Caki2 (cell line): ENCODE data around the gene PSMF1. TPM values are rescaled to one million over a fixed set of nuclear protein-coding genes. Genes with fewer than 3 reads are reported as not detected.

Experiments
- DNase-seq: peaks from one replicate; pipeline ENCODE4 v3.0.0-alpha.2; 2015; ENCODE audit warnings: low read depth
- in situ Hi-C: cut with HindIII; loops from 2 replicates; pipeline ENCODE4 v1.10.0; 2016; ENCODE audit warnings: low sequenced_read_pairs, low pct_unique_long_range_greater_than_20kb, mixed read lengths
- total RNA-seq: library from RNA; depleted of rRNA; stranded (reverse); fragments of >200 nt; shearing (Covaris generic); gene quantifications from 2 replicates; pipeline ENCODE4 v1.2.3, GENCODE V29; 2014; ENCODE audit warnings: low replicate concordance; rRNA removed

The PSMF1 gene
- 58.2 and 79.3 TPM in 2 replicates for total RNA-seq

- in situ Hi-C loops, result no loop called here
- peak; percentile 91 for DNase-seq
Measured at GRCh38 chr20:1118336-1119127, at the start of gene PSMF1. Gene PSMF1, plus strand, starts transcription at chr20:1118602. Its CDS starts 172 bp downstream, at chr20:1118774.

GRCh38 chr20:1072258-1072657 lies 46.1 kb upstream of the PSMF1 start:
- in situ Hi-C loops, result no loop called here
- no peak for DNase-seq

- in situ Hi-C loops, result no loop called here
- DNase-seq, result peak; percentile 69
Measured at GRCh38 chr20:1075616-1076015, 42.8 kb upstream of the PSMF1 start.

- in situ Hi-C loops, result no loop called here
- DNase-seq, result no peak
Measured at GRCh38 chr20:1081891-1082290, 36.5 kb upstream of the PSMF1 start.

- peak; percentile 23 for DNase-seq
- in situ Hi-C loops, result no loop called here
Measured at GRCh38 chr20:1083431-1084080, 34.8 kb upstream of the PSMF1 start.

GRCh38 chr20:1085492-1086276 lies 32.7 kb upstream of the PSMF1 start:
- no peak for DNase-seq
- in situ Hi-C loops, result no loop called here

- DNase-seq, result no peak
- in situ Hi-C loops, result no loop called here
Measured at GRCh38 chr20:1086277-1087213, 31.9 kb upstream of the PSMF1 start.

- in situ Hi-C loops, result no loop called here
Measured at GRCh38 chr20:1087311-1087905, 31.0 kb upstream of the PSMF1 start.

GRCh38 chr20:1094751-1095150 lies 23.7 kb upstream of the PSMF1 start:
- in situ Hi-C loops, result no loop called here
- no peak for DNase-seq

More at GRCh38 chr20:1087311-1087905, 31.0 kb upstream of the PSMF1 start:
- no peak for DNase-seq

- in situ Hi-C loops, result no loop called here
- no peak for DNase-seq
Measured at GRCh38 chr20:1101533-1101932, 16.9 kb upstream of the PSMF1 start.

GRCh38 chr20:1102016-1102415 lies 16.4 kb upstream of the PSMF1 start:
- no peak for DNase-seq
- in situ Hi-C loops, result no loop called here

- DNase-seq, result no peak
- in situ Hi-C loops, result no loop called here
Measured at GRCh38 chr20:1103751-1104150, 14.7 kb upstream of the PSMF1 start.

GRCh38 chr20:1105599-1106194 lies 12.7 kb upstream of the PSMF1 start:
- DNase-seq, result no peak
- in situ Hi-C loops, result no loop called here

GRCh38 chr20:1107176-1107575 lies 11.2 kb upstream of the PSMF1 start:
- in situ Hi-C loops, result no loop called here
- no peak for DNase-seq

GRCh38 chr20:1108437-1108920 lies 9.9 kb upstream of the PSMF1 start:
- in situ Hi-C loops, result no loop called here
- DNase-seq, result peak; percentile 25

GRCh38 chr20:1112908-1113307 lies 5.5 kb upstream of the PSMF1 start:
- DNase-seq, result no peak
- in situ Hi-C loops, result no loop called here

GRCh38 chr20:1118004-1118335 lies 432 bp upstream of the PSMF1 start:
- in situ Hi-C loops, result no loop called here
- DNase-seq, result no peak
